IMR-90 (cell line): ENCODE measurements around the gene COX6B2.

ENCODE experiments used
- CEBPB ChIP-seq: IDR thresholded peaks from 2 replicates; pipeline ENCODE4 v1.6.1; 2012; ENCODE audit warnings: low read depth, low read length, improper control_type of control experiment
- CTCF ChIP-seq: conservative IDR thresholded peaks from 2 replicates; pipeline ENCODE4 v1.5.1; 2012; ENCODE audit warnings: mild to moderate bottlenecking, low read depth, low read length, improper control_type of control experiment
- FOS ChIP-seq: fragments of 150-350 bp; IDR thresholded peaks from 2 replicates; pipeline ENCODE4 v1.6.1; 2016; ENCODE audit warnings: low read depth, low read length
- MAZ ChIP-seq: IDR thresholded peaks from 2 replicates; pipeline ENCODE4 v1.6.1; 2012; ENCODE audit warnings: low read depth, mild to moderate bottlenecking, low read length, improper control_type of control experiment, moderate library complexity, borderline replicate concordance
- MXI1 ChIP-seq: IDR thresholded peaks from 2 replicates; pipeline ENCODE4 v1.6.1; 2012; ENCODE audit warnings: low read depth, mild to moderate bottlenecking, low read length, moderate library complexity, borderline replicate concordance
- NFE2L2 ChIP-seq: fragments of 150-350 bp; IDR thresholded peaks from 2 replicates; pipeline ENCODE4 v1.6.1; 2016; ENCODE audit warnings: low read depth, mild to moderate bottlenecking, low read length
- POLR2A ChIP-seq: IDR thresholded peaks from 2 replicates; pipeline ENCODE4 v1.6.1; 2012; ENCODE audit warnings: mild to moderate bottlenecking, low read depth, low read length
- RAD21 ChIP-seq: IDR thresholded peaks from 2 replicates; pipeline ENCODE4 v1.6.1; 2012; ENCODE audit warnings: low read length, improper control_type of control experiment
- USF2 ChIP-seq: fragments of 150-350 bp; IDR thresholded peaks from 2 replicates; pipeline ENCODE4 v1.6.1; 2017; ENCODE audit warnings: mild to moderate bottlenecking, antibody characterized with exemption, low read length, low read depth
- TF ChIP-seq, protein P1 (sequence below): fragments of 150-350 bp; IDR thresholded peaks from 2 replicates; pipeline ENCODE4 v1.6.1; 2016; ENCODE audit warnings: low read depth, mild to moderate bottlenecking, low read length, moderate library complexity, borderline replicate concordance

GRCh38 chr19:55391191-55391670 lies 36.7 kb upstream of the COX6B2 start:
- TF ChIP-seq CTCF (no peak), USF2 (no peak), POLR2A (peak; percentile 72), MXI1 (no peak), FOS (no peak), RAD21 (no peak), NFE2L2 (no peak), CEBPB (no peak), MAZ (no peak)
- TF ChIP-seq, protein P1, sequence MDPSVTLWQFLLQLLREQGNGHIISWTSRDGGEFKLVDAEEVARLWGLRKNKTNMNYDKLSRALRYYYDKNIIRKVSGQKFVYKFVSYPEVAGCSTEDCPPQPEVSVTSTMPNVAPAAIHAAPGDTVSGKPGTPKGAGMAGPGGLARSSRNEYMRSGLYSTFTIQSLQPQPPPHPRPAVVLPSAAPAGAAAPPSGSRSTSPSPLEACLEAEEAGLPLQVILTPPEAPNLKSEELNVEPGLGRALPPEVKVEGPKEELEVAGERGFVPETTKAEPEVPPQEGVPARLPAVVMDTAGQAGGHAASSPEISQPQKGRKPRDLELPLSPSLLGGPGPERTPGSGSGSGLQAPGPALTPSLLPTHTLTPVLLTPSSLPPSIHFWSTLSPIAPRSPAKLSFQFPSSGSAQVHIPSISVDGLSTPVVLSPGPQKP: no peak
